Subcutaneous adipose tissue (tissue), 4 donors: Measurements from ENCODE around the gene PAFAH1B1. TPM values are rescaled to one million over a fixed set of nuclear protein-coding genes. Genes with fewer than 3 reads are reported as not detected.

Source experiments
- CTCF ChIP-seq: fragments of 450-650 bp; IDR thresholded peaks from one replicate; pipeline ENCODE4 v1.5.1; 2016; ENCODE audit warnings: low read depth, mild to moderate bottlenecking, control low read depth, antibody characterized with exemption, moderate library complexity
- total RNA-seq, 4 donors: library from RNA; depleted of rRNA; stranded (reverse); fragments of >200 nt; gene quantifications; one replicate each; pipeline ENCODE4 v1.1.0, GENCODE V29; 2016

Gene PAFAH1B1
- total RNA-seq, 4 donors from 2014 or later, result 102 to 145 (median 138) TPM

GRCh38 chr17:2635675-2636074, 42.2 kb downstream of the PAFAH1B1 start:
- TF ChIP-seq CTCF, result no peak

DNA sequence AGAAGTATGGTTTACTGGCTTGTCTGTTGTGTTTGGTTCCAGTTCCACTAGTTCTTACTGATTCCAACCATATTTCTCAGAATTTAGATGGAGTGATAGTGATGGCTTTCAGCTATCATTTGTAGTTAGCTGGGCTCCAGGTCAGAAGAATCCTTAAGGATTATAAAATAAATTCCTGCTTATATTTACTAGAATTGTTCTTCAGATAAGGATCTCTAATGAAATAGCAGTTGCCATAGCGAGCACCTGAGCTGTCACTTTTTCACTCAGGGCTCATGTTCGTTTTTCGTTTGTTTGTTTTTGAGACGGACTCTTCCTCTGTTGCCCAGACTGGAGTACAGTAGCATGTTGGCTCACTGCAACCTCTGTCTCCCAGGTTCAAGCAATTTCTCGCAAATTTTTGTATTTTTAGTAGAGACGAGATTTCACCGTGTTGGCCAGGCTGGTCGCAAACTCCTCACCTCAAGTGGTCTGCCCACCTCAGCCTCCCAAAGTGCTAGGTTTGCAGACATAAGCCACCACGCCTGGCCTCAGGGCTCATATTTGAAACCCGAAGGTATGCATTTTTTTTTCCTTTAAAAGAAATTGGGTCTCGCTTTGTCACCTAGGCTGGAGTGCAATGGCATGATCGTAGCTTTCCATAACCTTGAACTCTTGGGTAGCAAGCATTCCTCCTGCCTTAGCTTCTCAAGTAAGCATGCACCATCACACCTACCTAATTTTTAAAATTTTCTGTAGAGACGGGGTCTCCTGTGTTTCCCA, 42.9 kb downstream of the PAFAH1B1 start:
- TF ChIP-seq CTCF, result no peak

- TF ChIP-seq CTCF, result no peak
Measured at GRCh38 chr17:2637422-2637821, 44.0 kb downstream of the PAFAH1B1 start.

DNA sequence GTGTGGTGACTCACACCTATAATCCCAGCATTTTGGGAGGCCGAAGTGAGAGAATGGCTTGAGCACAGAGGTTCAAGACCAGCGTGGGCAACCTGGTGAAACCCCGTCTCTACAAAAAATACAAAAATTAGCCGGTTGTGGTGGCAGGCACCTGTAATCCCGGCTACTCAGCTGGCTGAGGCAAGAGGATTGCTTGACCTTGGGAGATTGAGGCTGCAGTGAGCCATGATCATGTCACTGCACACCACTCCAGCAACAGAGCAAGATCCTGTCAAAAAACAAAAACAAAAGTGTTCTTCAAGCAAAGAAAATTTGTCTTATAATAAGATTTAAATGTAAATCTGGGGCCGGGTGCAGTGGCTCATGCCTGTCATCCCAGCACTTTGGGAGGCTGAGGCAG, 51.5 kb downstream of the PAFAH1B1 start:
- no peak for TF ChIP-seq CTCF

DNA sequence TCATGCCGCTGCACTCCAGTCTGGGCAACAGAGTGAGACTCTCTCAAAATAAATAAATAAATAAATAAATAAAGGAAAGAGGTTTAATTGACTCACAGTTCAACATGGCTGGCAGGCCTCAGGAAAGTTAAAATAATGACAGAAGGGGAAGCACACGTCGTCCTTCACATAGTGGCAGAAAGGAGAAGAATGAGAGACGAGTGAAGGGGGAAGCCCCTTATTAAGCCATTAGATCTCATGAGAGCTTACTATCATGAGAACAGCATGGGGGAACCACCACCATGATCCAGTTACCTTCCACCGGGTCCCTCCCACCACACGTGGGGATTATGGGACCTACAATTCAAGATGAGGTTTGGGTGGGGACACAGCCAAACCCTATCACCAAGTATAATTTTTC, 54.5 kb downstream of the PAFAH1B1 start:
- no peak for TF ChIP-seq CTCF

GRCh38 chr17:2649191-2649590, 55.7 kb downstream of the PAFAH1B1 start:
- TF ChIP-seq CTCF, result no peak

DNA sequence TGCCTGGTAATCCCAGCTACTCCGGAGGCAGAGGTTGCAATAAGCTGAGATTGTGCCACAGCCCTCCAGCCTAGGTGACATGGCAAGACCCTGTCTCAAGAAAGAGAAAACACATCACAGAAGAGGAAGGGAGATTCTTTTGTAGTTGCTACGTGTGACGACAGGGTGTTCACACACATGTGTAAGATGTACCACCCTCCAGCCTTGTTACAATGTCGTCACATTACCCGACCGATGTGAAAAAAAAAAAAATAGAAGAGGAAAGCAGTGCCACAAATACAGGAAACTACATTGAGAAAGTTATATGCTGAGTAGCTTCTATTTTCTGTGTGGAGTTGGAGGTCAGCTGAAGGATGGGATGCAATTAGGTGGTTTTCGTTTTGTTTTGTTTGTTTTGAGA, 62.1 kb downstream of the PAFAH1B1 start:
- TF ChIP-seq CTCF, result no peak
